Testis (tissue), 2 donors: ENCODE measurements around the gene RAB1A.

ENCODE experiments used
- CTCF ChIP-seq, 3 experiments: fragments of 450-650 bp in 2 of 3; fragments of 200-600 bp in 1 of 3; sonication (generic) in 1 of 3; IDR thresholded peaks; one replicate each; pipeline ENCODE4 v1.5.1; 2016 to 2019; ENCODE audit warnings: antibody characterized with exemption in 3 of 3, mild to moderate bottlenecking in 2 of 3, moderate library complexity in 1 of 3
- POLR2A ChIP-seq: fragments of 450-650 bp; IDR thresholded peaks from one replicate; pipeline ENCODE4 v1.6.1; 2017; ENCODE audit warnings: antibody characterized with exemption, mild to moderate bottlenecking, moderate library complexity

DNA sequence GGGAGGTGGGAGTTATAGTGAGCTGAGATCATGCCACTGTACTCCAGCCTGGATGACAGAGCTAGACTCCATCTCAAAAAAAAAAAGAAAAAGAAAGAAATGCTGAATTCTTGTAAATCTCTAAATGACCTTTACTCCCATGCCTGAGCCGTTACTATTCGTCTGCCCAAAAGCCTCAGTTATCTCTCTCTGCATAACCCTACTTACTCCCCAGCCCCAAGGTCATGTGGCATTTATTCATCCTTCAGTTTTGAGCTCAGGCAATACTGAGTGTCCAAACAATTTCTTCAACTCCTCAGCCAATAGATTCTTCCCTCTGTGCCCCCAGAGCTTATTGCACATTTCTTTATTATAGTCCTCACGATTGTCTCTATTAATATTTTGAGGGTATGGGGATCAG, 28.8 kb downstream of the RAB1A start:
- TF ChIP-seq CTCF (IDR thresholded peaks at IDR 0.05) (no peak), POLR2A (no peak)
